Ectodermal cell (in vitro differentiated cells): ENCODE measurements around the gene PSME3.

Source experiments
- H3K27ac ChIP-seq: 2 replicates; pipeline ENCODE4 v1.7.0; 2013; ENCODE audit warnings: mild to moderate bottlenecking, low read depth, low read length; ENCODE audit not compliant: insufficient read depth, poor library complexity, severe bottlenecking
- H3K27me3 ChIP-seq: 2 replicates; pipeline ENCODE4 v1.7.0; 2013; ENCODE audit warnings: mild to moderate bottlenecking, low read length; ENCODE audit not compliant: insufficient read depth, control insufficient read depth, poor library complexity, severe bottlenecking
- H3K36me3 ChIP-seq: one replicate; pipeline ENCODE4 v1.7.0; 2013; ENCODE audit warnings: low read length; ENCODE audit not compliant: control insufficient read depth, insufficient read depth
- H3K4me1 ChIP-seq: one replicate; pipeline ENCODE4 v1.7.0; 2013; ENCODE audit warnings: low read length; ENCODE audit not compliant: control insufficient read depth, insufficient read depth
- H3K4me3 ChIP-seq: 2 replicates; pipeline ENCODE4 v1.7.0; 2013; ENCODE audit warnings: low read depth, low read length, control low read depth; ENCODE audit not compliant: insufficient read depth
- H3K9me3 ChIP-seq: 2 replicates; pipeline ENCODE4 v1.7.0; 2013; ENCODE audit warnings: mild to moderate bottlenecking, low read length, moderate library complexity; ENCODE audit not compliant: control insufficient read depth
- WGBS, 2 experiments: methylation state at CpG; one replicate each; pipeline ENCODE4 v1.1.7; 2013; ENCODE audit warnings: missing lambda C conversion rate in 2 of 2; 5-methylcytosine and 5-hydroxymethylcytosine counted together

The PSME3 gene

DNA sequence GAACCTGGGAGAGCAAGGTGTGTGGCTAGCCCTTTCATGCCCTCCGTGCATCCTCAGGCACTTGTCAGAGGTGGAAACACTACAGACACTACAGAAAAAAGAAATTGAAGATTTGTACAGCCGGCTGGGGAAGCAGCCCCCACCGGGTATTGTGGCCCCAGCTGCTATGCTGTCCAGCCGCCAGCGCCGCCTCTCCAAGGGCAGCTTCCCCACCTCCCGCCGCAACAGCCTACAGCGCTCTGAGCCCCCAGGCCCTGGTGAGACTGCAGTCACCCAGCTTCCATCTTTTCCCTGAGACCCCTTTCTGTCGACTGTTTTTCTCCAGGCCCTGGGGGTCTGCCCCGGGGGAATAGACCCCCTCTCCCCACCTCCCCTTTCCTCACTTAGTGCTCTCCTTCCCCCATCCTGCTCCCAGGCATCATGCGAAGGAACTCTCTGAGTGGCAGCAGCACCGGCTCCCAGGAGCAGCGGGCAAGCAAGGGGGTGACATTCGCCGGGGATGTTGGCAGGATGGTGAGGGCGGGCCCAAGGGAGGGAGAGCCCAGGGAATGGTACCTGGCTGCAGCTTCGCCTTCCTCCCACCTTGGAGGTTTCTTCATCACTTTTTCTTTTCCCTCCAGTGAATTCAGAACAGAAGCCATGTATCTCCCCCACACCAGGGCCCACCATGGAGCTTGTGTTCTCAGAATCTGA lies 37.0 kb upstream of the PSME3 start:
- no peaks in the 10 kb centered on the region for H3K9me3 ChIP-seq
- WGBS, 2 experiments: 95 to 96% methylated on average over 18 of the region's 18 CpGs
- H3K27ac ChIP-seq: no peak overlapping the region
- peaks cover 13% of the 10 kb centered on the region for H3K27me3 ChIP-seq
- H3K4me1 ChIP-seq: peaks cover 6% of the 10 kb centered on the region
- H3K4me3 ChIP-seq: no peak overlapping the region
- no peaks in the 10 kb centered on the region for H3K36me3 ChIP-seq

GRCh38 chr17:42797067-42798007 lies 35.9 kb upstream of the PSME3 start:
- WGBS, 2 experiments: 94 to 95% methylated on average over 10 of the region's 10 CpGs
- Histone ChIP-seq H3K4me3 (peak overlapping the region; percentile 89), H3K9me3 (no peaks in the 10 kb centered on the region), H3K27me3 (peaks cover 13% of the 10 kb centered on the region), H3K36me3 (no peaks in the 10 kb centered on the region), H3K27ac (no peak overlapping the region), H3K4me1 (peaks cover 6% of the 10 kb centered on the region)

DNA sequence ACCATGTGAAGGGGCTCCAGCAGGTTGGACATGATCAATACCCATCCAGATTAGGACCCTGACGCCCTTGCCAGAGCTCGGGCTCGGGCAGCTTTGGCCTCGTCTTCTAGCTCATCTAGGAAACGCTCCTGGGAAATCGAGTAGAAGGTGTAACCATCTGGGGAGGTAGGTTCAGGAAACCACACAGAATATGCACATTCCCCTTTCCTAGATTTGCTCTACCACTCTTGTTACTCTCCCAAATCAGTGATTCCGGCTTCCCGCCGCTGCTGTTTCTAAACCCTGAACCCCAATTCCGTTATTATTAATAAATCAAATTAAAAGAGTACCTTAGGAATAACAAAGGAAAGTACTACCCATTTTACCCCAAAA lies 35.2 kb upstream of the PSME3 start:
- H3K4me1 ChIP-seq: peaks cover 6% of the 10 kb centered on the region
- H3K36me3 ChIP-seq: no peaks in the 10 kb centered on the region
- WGBS, 2 experiments: 46 to 47% methylated on average over 10 of the region's 10 CpGs
- H3K4me3 ChIP-seq: peak overlapping the region; percentile 89
- H3K27ac ChIP-seq: no peak overlapping the region
- H3K9me3 ChIP-seq: no peaks in the 10 kb centered on the region
- H3K27me3 ChIP-seq: peaks cover 13% of the 10 kb centered on the region

DNA sequence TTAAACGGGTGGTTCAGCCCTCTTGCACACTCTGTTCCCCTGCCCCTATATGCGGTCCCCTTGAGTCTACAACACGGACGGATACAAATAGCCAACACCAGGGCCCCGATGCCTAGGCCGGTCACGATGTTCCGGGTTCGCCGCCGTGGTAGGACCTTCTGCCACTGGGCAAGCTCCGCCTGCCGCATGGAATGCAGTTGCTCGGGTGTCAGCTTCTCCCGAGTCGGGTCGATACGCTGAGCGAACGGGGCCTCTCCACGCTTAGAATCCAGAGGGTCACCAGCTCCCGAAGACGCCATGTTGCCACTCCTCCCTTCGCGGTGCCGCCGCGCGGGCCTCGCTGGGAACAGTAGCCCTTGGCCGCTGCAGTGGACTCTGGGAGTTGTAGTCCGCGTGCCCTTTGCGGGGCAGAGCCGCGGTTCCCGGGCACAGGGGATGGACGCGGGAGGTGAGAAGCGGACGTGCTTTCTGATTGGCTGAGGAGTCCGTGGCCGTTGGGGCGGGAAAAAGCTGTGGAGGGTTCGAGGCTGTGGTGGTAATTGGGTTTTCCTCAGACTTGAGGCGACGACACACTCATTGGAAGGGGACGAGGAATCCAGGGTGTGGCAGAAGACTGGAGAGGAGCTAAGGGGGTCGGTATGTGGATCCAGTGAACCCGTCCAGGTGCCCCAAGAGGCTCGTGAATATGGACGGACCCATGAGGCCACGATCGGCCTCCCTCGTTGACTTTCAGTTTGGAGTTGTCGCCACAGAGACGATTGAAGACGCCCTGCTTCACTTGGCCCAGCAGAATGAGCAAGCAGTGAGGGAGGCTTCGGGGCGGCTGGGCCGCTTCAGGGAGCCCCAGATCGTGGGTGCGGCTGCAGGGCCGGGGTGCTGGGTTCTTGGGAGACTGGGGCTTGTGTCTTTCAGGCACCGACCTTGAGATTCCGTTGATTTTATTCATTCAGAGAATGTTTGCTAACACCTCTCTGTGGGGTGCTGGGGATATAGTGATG lies 34.5 kb upstream of the PSME3 start, which contains the start of the genes CNTD1 and COA3:
Gene CNTD1 (plus strand): TSS at position 479 of the 998 bp plus-strand sequence. CDS start 207 bp downstream, at position 686.
Gene COA3 (minus strand): TSS at position 322 of the 998 bp plus-strand sequence. CDS start 23 bp downstream, at position 299.
- Histone ChIP-seq H3K9me3 (no peaks in the 10 kb centered on the region), H3K4me3 (peak within 1 kb of the TSS; percentile 89), H3K27me3 (peaks cover 13% of the 10 kb centered on the region), H3K4me1 (peaks cover 6% of the 10 kb centered on the region), H3K27ac (no peak within 1 kb of the TSS), H3K36me3 (no peaks in the 10 kb centered on the region)
- WGBS, 2 experiments: 30% methylated on average over 66 of the region's 66 CpGs

DNA sequence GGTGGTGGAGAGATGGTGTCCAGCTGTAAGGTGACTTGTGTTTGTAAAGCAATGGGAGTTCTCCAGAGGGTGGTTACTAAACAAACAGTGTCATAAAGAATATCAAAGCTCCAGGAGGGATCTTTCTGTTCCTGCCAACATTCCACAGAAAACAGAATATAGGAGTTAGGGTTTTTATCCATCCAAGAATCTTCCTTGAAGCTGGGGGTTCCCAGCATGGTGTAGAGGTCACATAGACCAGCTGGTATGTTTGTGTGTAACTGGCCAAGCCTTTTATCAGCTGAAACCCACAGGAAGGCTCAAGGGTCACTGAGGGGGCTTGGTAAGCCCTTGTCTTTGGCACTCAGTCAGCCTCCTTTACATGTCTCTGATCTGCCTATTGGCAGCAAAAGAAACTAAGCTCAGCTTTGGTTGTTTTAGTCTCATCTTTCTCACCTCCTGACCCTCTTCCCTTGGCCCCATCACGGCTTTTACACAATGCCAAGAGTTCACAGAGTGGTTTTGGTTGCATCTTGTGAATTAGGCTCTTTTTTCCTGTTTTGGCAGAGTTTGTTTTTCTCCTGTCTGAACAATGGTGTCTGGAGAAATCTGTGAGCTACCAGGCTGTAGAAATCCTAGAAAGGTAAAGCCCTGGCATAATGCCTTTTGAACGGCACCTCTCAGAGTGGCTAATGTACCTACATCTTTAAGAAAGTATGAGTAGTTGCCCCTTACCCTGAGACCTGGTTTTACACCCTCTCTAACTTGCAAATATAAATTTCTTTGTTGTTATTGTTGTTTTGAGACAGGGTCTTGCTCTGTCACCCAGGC lies 29.9 kb upstream of the PSME3 start:
- WGBS, 2 experiments: 90 to 100% methylated on average over 2 of the region's 2 CpGs
- H3K9me3 ChIP-seq: no peaks in the 10 kb centered on the region
- H3K36me3 ChIP-seq: no peaks in the 10 kb centered on the region
- H3K4me1 ChIP-seq: no peaks in the 10 kb centered on the region
- H3K27ac ChIP-seq: no peak overlapping the region
- H3K4me3 ChIP-seq: no peak overlapping the region
- peaks cover 18% of the 10 kb centered on the region for H3K27me3 ChIP-seq

- Histone ChIP-seq H3K9me3 (no peaks in the 10 kb centered on the region), H3K4me3 (no peak overlapping the region), H3K27me3 (peaks cover 12% of the 10 kb centered on the region), H3K4me1 (no peaks in the 10 kb centered on the region), H3K27ac (no peak overlapping the region), H3K36me3 (no peaks in the 10 kb centered on the region)
- WGBS, 2 experiments: 90 to 91% methylated on average over 1 of the region's 1 CpG
These were observed 28.3 kb upstream of the PSME3 start for GRCh38 chr17:42804918-42805367.

DNA sequence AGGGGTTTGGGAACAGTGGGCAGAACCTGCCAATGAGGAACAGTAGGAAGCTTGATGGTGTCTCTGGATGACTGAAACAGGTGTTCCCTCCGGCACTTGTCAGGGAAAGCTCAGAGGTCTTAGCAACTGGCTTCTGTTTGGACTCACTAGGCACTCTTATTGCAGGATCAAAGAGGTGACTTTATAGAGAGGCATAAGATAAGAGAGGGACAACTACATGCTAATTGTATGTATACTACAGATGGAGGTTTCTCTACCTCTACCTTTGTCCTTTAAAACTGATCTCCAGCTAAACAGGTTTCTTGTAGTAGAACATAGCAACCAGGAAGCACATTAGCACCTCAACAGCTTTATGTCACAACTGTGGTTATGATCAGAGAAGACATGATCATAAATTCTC lies 26.9 kb upstream of the PSME3 start:
- H3K4me3 ChIP-seq: no peak overlapping the region
- peaks cover 5% of the 10 kb centered on the region for H3K27me3 ChIP-seq
- no peaks in the 10 kb centered on the region for H3K4me1 ChIP-seq
- no peaks in the 10 kb centered on the region for H3K9me3 ChIP-seq
- no peak overlapping the region for H3K27ac ChIP-seq
- no peaks in the 10 kb centered on the region for H3K36me3 ChIP-seq
- WGBS, 2 experiments: 91 to 93% methylated on average over 1 of the region's 1 CpG

- H3K4me3 ChIP-seq: no peak overlapping the region
- H3K36me3 ChIP-seq: peaks cover 9% of the 10 kb centered on the region
- H3K27ac ChIP-seq: no peak overlapping the region
- H3K27me3 ChIP-seq: peaks cover 5% of the 10 kb centered on the region
- WGBS, 2 experiments: 86 to 92% methylated on average over 3 of the region's 3 CpGs
- no peaks in the 10 kb centered on the region for H3K4me1 ChIP-seq
- H3K9me3 ChIP-seq: no peaks in the 10 kb centered on the region
These were observed 23.9 kb upstream of the PSME3 start for GRCh38 chr17:42809250-42809649.
